Activated CD8-positive, alpha-beta memory T cell treated with anti-CD3 and anti-CD28 coated beads, Interleukin-2, amount 50 U/mL, for 24 hours (primary cell): ENCODE measurements around the gene C16orf96.

Experiments used
- DNase-seq: peaks from one replicate; pipeline ENCODE4 v3.0.0-alpha.2; 2020; ENCODE audit errors: extremely low read depth

Gene C16orf96

GRCh38 chr16:4601036-4601863 lies 45.1 kb downstream of the C16orf96 start:
- no peak for DNase-seq

GRCh38 chr16:4601864-4602186 lies 45.7 kb downstream of the C16orf96 start:
- DNase-seq: no peak

GRCh38 chr16:4602331-4602730 lies 46.2 kb downstream of the C16orf96 start:
- DNase-seq: no peak

DNA sequence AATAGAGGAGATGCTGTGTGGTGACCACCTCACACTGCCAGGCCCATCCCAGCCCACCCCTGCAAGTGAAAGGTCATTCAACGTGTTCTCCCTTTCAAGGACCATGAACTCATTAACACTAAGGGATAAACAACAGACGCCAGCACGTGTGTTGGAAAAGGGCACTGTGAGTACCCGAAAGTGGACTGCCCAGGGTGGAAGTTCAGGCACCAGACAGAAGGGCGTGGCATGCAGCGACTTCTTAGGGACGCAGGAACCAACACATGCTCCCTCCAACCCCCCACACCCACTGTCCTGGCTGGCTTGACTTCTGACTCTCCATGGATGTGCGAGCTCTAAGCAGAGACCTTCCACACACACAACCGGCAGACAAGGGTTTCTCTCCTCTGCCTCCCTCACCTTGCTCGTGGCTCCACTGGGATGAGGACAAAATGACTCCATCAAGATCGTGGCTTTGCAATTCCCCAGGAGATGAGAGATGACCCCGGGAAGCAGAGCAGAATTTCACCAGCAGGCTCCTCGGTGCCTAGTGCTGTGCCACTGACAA lies 47.6 kb downstream of the C16orf96 start:
- no peak for DNase-seq

DNA sequence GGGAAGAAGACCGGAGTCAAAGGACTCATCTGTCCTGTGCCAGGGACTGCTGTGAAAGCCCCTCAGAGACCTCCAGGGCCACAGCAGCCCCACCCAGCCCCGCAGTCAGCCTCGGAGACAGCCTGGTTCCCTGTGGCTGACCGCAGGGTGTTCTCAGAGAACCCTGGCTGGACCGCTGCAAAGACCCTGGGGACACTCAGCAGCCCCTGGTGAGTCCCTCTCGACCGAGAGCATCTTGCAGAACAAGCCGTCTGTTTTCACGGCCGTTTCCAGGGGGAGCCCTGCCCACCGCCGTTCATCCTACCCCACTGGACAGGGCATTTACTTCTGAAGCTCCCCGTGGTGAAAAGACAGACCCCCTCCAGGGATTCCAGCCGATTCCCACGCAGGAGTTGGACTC lies 48.3 kb downstream of the C16orf96 start:
- DNase-seq: no peak

DNA sequence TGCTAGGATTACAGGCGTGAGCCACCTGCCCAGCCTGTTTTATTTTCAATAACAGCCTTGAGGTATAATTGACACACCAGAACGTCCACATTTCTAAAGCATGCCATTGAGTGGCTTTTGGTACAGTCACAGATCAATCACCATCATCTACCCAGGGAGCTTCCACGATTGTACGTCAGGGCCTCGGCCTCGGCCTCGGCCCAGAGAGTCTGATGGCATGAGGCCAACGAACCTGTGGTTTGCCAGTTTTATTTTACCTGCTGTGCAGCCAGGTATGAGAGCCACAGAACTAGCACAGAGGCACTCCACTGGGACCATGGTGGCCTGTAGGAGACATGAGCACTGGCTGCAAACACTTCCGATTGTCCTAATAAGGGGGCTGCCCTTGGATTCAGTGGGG lies 50.2 kb downstream of the C16orf96 start:
- no peak for DNase-seq

DNA sequence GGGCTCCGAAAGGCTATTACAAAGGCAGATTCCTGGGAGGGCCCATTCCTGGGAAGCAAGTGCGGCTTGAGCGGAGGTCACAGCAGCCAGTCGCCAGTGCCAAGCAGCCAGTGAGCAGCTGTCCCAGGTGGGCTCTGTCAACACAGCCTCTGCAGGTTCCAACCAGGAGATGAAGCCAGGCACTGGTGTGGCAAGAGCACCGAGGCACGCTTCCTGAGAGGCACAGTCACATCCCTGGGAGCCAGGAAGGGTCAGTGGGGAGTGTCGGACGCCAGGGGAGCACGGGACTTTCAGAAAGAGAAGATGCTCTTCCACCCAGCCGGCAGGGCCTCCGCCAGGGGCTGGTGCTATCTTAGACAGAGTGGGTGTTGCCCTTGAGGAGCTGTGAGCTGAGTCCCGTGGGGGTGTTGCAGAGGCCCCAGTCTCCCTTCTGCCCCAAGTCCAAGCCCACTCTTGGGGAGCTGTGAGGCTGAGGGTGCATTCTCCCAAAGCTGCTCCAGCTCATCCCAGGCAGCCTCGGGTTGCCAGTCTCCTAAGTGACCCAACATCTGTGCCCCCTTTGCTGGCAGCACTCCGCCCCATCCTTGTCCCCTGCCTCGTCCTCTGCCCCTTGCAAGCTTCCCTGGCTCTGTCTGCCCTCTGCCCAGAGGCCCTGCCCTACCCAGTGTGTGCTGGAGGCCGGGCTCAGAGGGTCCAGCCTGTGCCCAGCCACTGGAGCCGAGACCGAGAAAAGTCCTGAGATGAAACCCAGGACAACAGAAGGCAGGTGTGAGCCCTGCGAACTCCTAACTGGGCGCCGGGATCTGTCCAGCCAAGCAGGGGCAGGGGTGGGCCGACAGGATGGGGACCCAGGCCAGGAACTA lies 51.9 kb downstream of the C16orf96 start:
- no peak for DNase-seq

GRCh38 chr16:4608704-4608980 lies 52.5 kb downstream of the C16orf96 start:
- DNase-seq: no peak

DNA sequence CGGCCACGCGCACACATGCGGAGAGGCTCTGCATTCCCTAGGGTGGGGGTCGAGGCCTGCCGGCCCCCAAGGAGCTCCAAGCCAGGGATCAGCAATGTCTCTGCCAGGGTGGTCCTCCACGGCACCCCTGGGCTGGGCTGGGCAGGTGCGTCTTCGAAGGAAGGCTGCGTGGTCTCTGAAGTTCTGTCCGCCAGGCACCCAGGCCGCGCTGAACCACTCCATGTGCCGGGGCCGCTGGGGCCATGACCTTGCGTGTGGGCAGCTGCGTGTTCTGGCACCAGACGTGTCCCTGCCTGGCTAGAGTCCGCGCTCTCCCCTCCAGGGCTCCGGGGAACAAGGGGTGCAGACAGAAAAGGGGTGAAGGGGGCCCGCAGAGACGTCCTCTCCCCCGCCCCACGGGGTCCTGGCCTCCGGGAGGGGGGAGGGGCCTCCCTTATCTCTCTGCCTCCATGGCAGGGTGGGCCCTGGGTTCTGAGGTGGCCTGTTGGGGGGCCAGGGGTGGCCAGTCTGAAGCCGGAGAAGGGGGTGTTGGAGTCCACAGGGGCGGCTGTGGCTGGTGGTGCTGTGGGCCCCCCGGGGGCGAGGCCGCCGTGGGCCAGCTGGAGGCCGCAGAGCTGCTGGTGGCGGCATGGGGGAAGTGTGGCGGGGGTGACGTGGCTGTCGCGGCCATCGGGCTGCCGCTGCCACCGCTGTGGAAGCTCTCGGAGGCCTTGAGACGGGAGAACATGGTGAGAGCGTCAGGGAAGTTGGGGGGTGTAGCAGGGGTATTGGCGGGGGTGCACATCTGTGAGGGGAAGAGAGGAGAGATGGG lies 53.3 kb downstream of the C16orf96 start:
- DNase-seq: no peak

GRCh38 chr16:4610011-4611005 lies 54.2 kb downstream of the C16orf96 start:
- DNase-seq: no peak

- no peak for DNase-seq
Measured at GRCh38 chr16:4611337-4612021, 55.3 kb downstream of the C16orf96 start.

- DNase-seq: no peak
Measured at GRCh38 chr16:4612474-4612931, 56.4 kb downstream of the C16orf96 start.

DNA sequence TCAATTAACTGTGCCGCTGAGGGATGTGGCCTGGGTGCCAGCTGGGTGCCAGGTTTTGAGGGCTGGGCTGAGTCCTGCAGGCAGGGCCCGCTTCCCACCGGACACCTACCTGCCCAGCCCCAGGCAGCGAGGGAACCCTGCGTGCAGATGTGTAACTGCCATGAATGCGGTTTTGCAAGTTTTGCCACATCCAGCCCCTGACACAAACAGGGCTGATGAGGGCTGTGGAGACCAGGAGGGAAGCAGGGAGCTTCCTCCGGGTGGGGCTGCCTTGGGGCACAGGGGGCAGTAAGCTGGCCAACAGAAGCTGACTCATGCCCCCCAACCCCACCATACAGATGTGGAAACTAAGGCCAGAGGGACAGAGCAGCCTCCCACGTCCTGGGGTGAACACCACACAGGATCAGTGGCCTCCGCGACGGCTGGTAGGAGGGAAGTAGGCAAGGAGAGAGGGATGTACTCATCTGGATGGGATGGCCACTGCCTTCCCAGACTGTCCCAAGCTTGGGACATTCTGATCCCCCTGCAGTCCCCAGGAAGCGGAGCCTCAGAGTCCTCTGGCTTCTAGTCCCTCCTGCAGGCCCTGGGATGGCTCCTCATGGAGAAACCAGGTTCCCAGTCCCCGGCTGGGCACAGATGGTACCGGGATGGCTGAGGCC lies 57.0 kb downstream of the C16orf96 start:
- no peak for DNase-seq

DNA sequence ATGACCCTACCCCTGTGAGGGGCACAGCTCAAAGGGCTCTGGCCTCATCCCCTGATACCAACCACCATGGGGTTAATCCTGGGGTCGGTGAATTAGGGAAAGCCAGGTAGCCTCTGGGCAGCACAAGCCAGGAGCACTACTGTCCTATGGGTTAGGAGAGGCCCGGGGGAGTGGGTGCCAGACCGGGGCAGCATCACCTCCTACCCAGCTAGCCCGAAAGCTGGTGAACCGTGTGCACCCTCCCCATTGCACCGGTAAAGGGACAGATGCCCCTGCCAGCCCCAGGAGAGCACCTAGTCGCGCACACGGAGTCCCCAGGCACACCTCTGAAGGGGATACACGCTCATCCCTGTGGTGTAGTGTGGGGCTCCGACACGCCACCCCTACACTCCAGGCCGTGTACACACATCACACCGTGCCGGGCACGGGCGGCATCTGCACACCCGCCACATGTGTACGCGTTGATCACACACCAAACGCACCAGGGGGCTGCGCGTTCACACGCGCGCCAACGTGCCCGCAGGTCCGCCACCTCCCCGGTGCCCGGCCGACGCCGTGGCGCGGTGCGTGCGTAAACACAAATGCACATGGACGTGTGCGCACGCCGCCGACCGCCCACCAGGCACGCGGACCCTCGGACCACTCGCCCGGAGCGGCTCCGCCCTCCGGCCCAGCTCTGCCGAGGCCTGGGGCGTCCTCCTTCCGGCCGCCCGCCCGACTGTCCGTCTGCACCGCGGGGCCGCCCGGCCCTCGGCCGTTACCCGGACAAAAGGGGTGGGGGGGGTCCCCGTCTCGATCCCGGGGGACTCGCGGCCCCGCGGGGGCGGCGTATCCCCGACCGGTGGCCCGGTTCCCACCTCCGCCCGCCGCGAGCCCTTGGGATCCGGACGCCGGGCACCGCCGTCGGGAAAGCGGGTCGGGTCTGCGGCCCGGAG lies 57.8 kb downstream of the C16orf96 start:
- DNase-seq: no peak

- DNase-seq: peak; percentile 50
Measured at GRCh38 chr16:4614571-4615383, 58.6 kb downstream of the C16orf96 start, which contains the start of gene UBALD1. Gene UBALD1, minus strand, starts transcription at chr16:4614888. Its CDS starts 91 bp downstream, at chr16:4614797.

- DNase-seq: no peak
Measured at GRCh38 chr16:4615384-4616046, 59.4 kb downstream of the C16orf96 start.
